Retinal pigment epithelial cell (primary cell): ENCODE results near the gene CLIP1.

Experiments used
- DNase-seq: peaks from one replicate; pipeline ENCODE4 v3.0.0-alpha.2; 2010; ENCODE audit warnings: low read depth
- H3K4me3 ChIP-seq: 2 replicates; pipeline ENCODE4 v1.5.1; 2011; ENCODE audit warnings: mild to moderate bottlenecking, low read length, control low read depth, moderate library complexity
- CTCF ChIP-seq: conservative IDR thresholded peaks from 2 replicates; pipeline ENCODE4 v1.5.1; 2011; ENCODE audit warnings: low read depth, low read length, control low read depth, inconsistent platforms

Gene CLIP1

GRCh38 chr12:122318607-122319605, 103.6 kb downstream of the CLIP1 start:
- peak; percentile 12 for DNase-seq
- H3K4me3 ChIP-seq: no peak overlapping the region
- TF ChIP-seq CTCF: no peak

- TF ChIP-seq CTCF: no peak
- H3K4me3 ChIP-seq: no peak overlapping the region
- DNase-seq: no peak
These were observed 109.5 kb downstream of the CLIP1 start for GRCh38 chr12:122312926-122313325.

- no peak overlapping the region for H3K4me3 ChIP-seq
- no peak for TF ChIP-seq CTCF
- no peak for DNase-seq
These were observed 110.8 kb downstream of the CLIP1 start for GRCh38 chr12:122311696-122312095.

GRCh38 chr12:122310626-122311333, 111.7 kb downstream of the CLIP1 start:
- no peak overlapping the region for H3K4me3 ChIP-seq
- DNase-seq: no peak
- no peak for TF ChIP-seq CTCF

GRCh38 chr12:122309564-122310121, 112.8 kb downstream of the CLIP1 start:
- no peak for TF ChIP-seq CTCF
- DNase-seq: no peak
- H3K4me3 ChIP-seq: no peak overlapping the region

GRCh38 chr12:122308811-122309210, 113.7 kb downstream of the CLIP1 start:
- TF ChIP-seq CTCF: no peak
- DNase-seq: no peak
- H3K4me3 ChIP-seq: no peak overlapping the region
